Breast epithelium (tissue), 4 donors: ENCODE measurements around the gene LRRC46. TPM values are rescaled to one million over a fixed set of nuclear protein-coding genes. Genes with fewer than 3 reads are reported as not detected.
A peak's percentile ranks its signal among the peaks of the same experiment; 100 is the strongest.

Source experiments
- DNase-seq, 2 donors: peaks; one replicate each; pipeline ENCODE4 v3.0.0-alpha.2; 2019; ENCODE audit warnings: low spot score in 2 of 2
- H3K27ac ChIP-seq, 2 donors: fragments of 200-600 bp; sonication (generic) in 1 of 2; one replicate each; pipeline ENCODE4 v1.5.1; 2016 to 2019; ENCODE audit warnings: mild to moderate bottlenecking in 1 of 2
- H3K27me3 ChIP-seq, 2 donors: fragments of 200-600 bp; sonication (generic) in 1 of 2; one replicate each; pipeline versions ENCODE4 v1.5.1 to v1.6.0; 2017 to 2019; ENCODE audit warnings: control low read depth in 1 of 2, mild to moderate bottlenecking in 1 of 2
- H3K36me3 ChIP-seq: fragments of 200-600 bp; one replicate; pipeline ENCODE4 v1.5.1; 2019
- H3K4me1 ChIP-seq, 2 donors: fragments of 200-600 bp; sonication (generic); one replicate each; pipeline ENCODE4 v1.5.1; 2016 to 2019; ENCODE audit warnings: control low read depth in 1 of 2
- H3K4me3 ChIP-seq, 3 donors: fragments of 200-600 bp; sonication (generic); 1 replicate in 2 of 3; 2 replicates in 1 of 3; pipeline ENCODE4 v1.5.1; 2016 to 2019; ENCODE audit warnings: mild to moderate bottlenecking in 3 of 3, moderate library complexity in 2 of 3
- H3K9me3 ChIP-seq, 2 donors: fragments of 200-600 bp; sonication (generic) in 1 of 2; one replicate each; pipeline ENCODE4 v1.5.1; 2016 to 2019; ENCODE audit warnings: control low read depth in 1 of 2
- CTCF ChIP-seq, 3 donors: fragments of 450-650 bp; IDR thresholded peaks; one replicate each; pipeline ENCODE4 v1.5.1; 2016 to 2017; ENCODE audit warnings: antibody characterized with exemption in 3 of 3, mild to moderate bottlenecking in 3 of 3, moderate library complexity in 3 of 3
- POLR2A ChIP-seq: fragments of 450-650 bp; IDR thresholded peaks from one replicate; pipeline ENCODE4 v1.6.1; 2016; ENCODE audit warnings: antibody characterized with exemption, mild to moderate bottlenecking, moderate library complexity
- POLR2AphosphoS5 ChIP-seq, 3 donors: sonication (generic); formaldehyde crosslinking; IDR thresholded peaks; one replicate each; pipeline ENCODE4 v1.6.1; 2017; ENCODE audit warnings: antibody characterized with exemption in 3 of 3
- intact Hi-C: fragments of 100-400 bp; cut with DNase I; formaldehyde crosslinking; loops from one replicate; pipeline ENCODE4 v1.15.1; 2023; ENCODE audit warnings: low total_unique reads
- total RNA-seq, 3 donors: library from RNA; depleted of rRNA; stranded (reverse); fragments of >200 nt; gene quantifications; one replicate each; pipeline ENCODE4 v1.1.0, GENCODE V29; 2016

Gene LRRC46
- total RNA-seq, 3 donors from 2014 or later, result 0.16 to 0.59 (median 0.33) TPM

- Histone ChIP-seq H3K9me3 (no peaks in the 10 kb centered on the region), H3K4me1 (peaks cover 5 to 26% of the 10 kb centered on the region in 2 donors), H3K36me3 (no peaks in the 10 kb centered on the region), H3K27me3 (peaks cover 0 to 3% of the 10 kb centered on the region in 2 donors), H3K27ac (no peak overlapping the region), H3K4me3 (no peak overlapping the region)
- DNase-seq, result no peak
- intact Hi-C loops, result no loop called here
- TF ChIP-seq CTCF (IDR thresholded peaks at IDR 0.05), result no peak
- TF ChIP-seq POLR2A, result no peak
- no peak for TF ChIP-seq POLR2AphosphoS5 (IDR thresholded peaks at IDR 0.05)
Measured at GRCh38 chr17:47870056-47870455, 38.6 kb downstream of the LRRC46 start.

GRCh38 chr17:47871048-47871447 lies 39.6 kb downstream of the LRRC46 start:
- no peak for DNase-seq
- Histone ChIP-seq H3K4me3 (no peak overlapping the region), H3K27ac (no peak overlapping the region), H3K36me3 (no peaks in the 10 kb centered on the region), H3K4me1 (peaks cover 5 to 27% of the 10 kb centered on the region in 2 donors), H3K27me3 (peaks cover 0 to 3% of the 10 kb centered on the region in 2 donors), H3K9me3 (no peaks in the 10 kb centered on the region)
- intact Hi-C loops, result no loop called here
- TF ChIP-seq CTCF (IDR thresholded peaks at IDR 0.05) (no peak), POLR2AphosphoS5 (IDR thresholded peaks at IDR 0.05) (no peak), POLR2A (no peak)

GRCh38 chr17:47872019-47872650 lies 40.7 kb downstream of the LRRC46 start:
- peaks cover 0 to 3% of the 10 kb centered on the region in 2 donors for H3K27me3 ChIP-seq

GRCh38 chr17:47872651-47873161 lies 41.2 kb downstream of the LRRC46 start:
- TF ChIP-seq POLR2A (no peak), POLR2AphosphoS5 (IDR thresholded peaks at IDR 0.05) (no peak), CTCF (IDR thresholded peaks at IDR 0.05) (no peak)

More at GRCh38 chr17:47872019-47872650, 40.7 kb downstream of the LRRC46 start:
- H3K36me3 ChIP-seq, result no peaks in the 10 kb centered on the region
- H3K4me1 ChIP-seq, result peaks cover 5 to 17% of the 10 kb centered on the region in 2 donors
- DNase-seq, result peak in 1 of 2 donors; percentile 68
- peak overlapping the region in 2 of 3 donors; percentile 41 to 59 for H3K4me3 ChIP-seq
- peak overlapping the region; percentile 69 to 74 for H3K27ac ChIP-seq
- intact Hi-C loops, result no loop called here
- H3K9me3 ChIP-seq, result no peaks in the 10 kb centered on the region
- TF ChIP-seq POLR2AphosphoS5 (IDR thresholded peaks at IDR 0.05), result no peak
- no peak for TF ChIP-seq CTCF (IDR thresholded peaks at IDR 0.05)

More at GRCh38 chr17:47872651-47873161, 41.2 kb downstream of the LRRC46 start:
- intact Hi-C loops, result no loop called here
- H3K4me1 ChIP-seq, result peaks cover 5 to 17% of the 10 kb centered on the region in 2 donors
- peaks cover 0 to 3% of the 10 kb centered on the region in 2 donors for H3K27me3 ChIP-seq
- peak overlapping the region; percentile 69 to 74 for H3K27ac ChIP-seq
- peak overlapping the region in 2 of 3 donors; percentile 41 to 59 for H3K4me3 ChIP-seq
- no peaks in the 10 kb centered on the region for H3K9me3 ChIP-seq
- H3K36me3 ChIP-seq, result no peaks in the 10 kb centered on the region
- DNase-seq, result peak in 1 of 2 donors; percentile 48
